Karpas-422 (cell line): ENCODE data around the gene SCAMP3. TPM values are rescaled to one million over a fixed set of nuclear protein-coding genes. Genes with fewer than 3 reads are reported as not detected.

Experiments
- DNase-seq: peaks from one replicate; pipeline ENCODE4 v3.0.0-alpha.2; 2015
- H2AFZ ChIP-seq: fragments of 200-600 bp; sonication (generic); 2 replicates; pipeline ENCODE4 v1.6.1; 2014; ENCODE audit warnings: antibody characterized with exemption, low read length, mixed read lengths
- H3K27ac ChIP-seq: fragments of 200-600 bp; sonication (generic); 2 replicates; pipeline ENCODE4 v1.5.1; 2014; ENCODE audit warnings: mild to moderate bottlenecking, low read length, moderate library complexity
- H3K27me3 ChIP-seq: fragments of 200-600 bp; sonication (generic); 2 replicates; pipeline ENCODE4 v1.6.1; 2014; ENCODE audit warnings: low read length, mixed read lengths
- H3K36me3 ChIP-seq: fragments of 200-600 bp; sonication (generic); 2 replicates; pipeline ENCODE4 v1.6.1; 2014; ENCODE audit warnings: low read length, mixed read lengths; ENCODE audit not compliant: insufficient read depth
- H3K4me1 ChIP-seq: fragments of 200-600 bp; sonication (generic); 2 replicates; pipeline ENCODE4 v1.6.1; 2014; ENCODE audit warnings: mild to moderate bottlenecking, low read length, mixed read lengths
- H3K4me2 ChIP-seq: fragments of 200-600 bp; sonication (generic); 2 replicates; pipeline ENCODE4 v1.6.1; 2014; ENCODE audit warnings: low read length, low read depth, mild to moderate bottlenecking; ENCODE audit not compliant: poor library complexity, severe bottlenecking
- H3K4me3 ChIP-seq: fragments of 200-600 bp; sonication (generic); 2 replicates; pipeline ENCODE4 v1.5.1; 2014; ENCODE audit warnings: mild to moderate bottlenecking, antibody characterized with exemption, low read length, mixed read lengths
- H3K79me2 ChIP-seq: fragments of 200-600 bp; sonication (generic); 2 replicates; pipeline ENCODE4 v1.6.1; 2014; ENCODE audit warnings: mild to moderate bottlenecking, low read length, mixed read lengths
- H3K9ac ChIP-seq: fragments of 200-600 bp; sonication (generic); 2 replicates; pipeline ENCODE4 v1.6.0; 2014; ENCODE audit warnings: low read length
- H3K9me2 ChIP-seq: fragments of 200-600 bp; sonication (generic), shearing (Covaris generic); replicated peaks from 2 replicates; pipeline ENCODE4 v1.6.0; 2014; ENCODE audit warnings: mild to moderate bottlenecking, low read length, moderate library complexity; ENCODE audit not compliant: insufficient read depth
- H3K9me3 ChIP-seq: fragments of 300-700, 200-600 bp; sonication (generic); 2 replicates; pipeline ENCODE4 v1.6.1; 2014; ENCODE audit warnings: low read length, mixed read lengths
- H4K20me1 ChIP-seq: fragments of 200-600 bp; sonication (generic); 2 replicates; pipeline ENCODE4 v1.6.1; 2014; ENCODE audit warnings: mild to moderate bottlenecking, antibody characterized with exemption, low read length, low read depth; ENCODE audit not compliant: insufficient read depth
- total RNA-seq: library from RNA; depleted of rRNA; stranded (reverse); fragments of >200 nt; shearing (Covaris generic); gene quantifications from 2 replicates; pipeline ENCODE4 v1.2.3, GENCODE V29; 2014; ENCODE audit warnings: low replicate concordance; rRNA removed

SCAMP3 gene
- 69.7 and 73.5 TPM in 2 replicates for total RNA-seq

- no peaks in the 10 kb centered on the region for H3K9me3 ChIP-seq
- H3K9me2 ChIP-seq, result no peaks in the 10 kb centered on the region
- H3K4me2 ChIP-seq, result peak within 1 kb of the TSS; percentile 99
- peaks cover 32% of the 10 kb centered on the region; the same call in 1 of the 2 replicates for H3K36me3 ChIP-seq
- peak; percentile 98 for DNase-seq
- H3K9ac ChIP-seq, result peak within 1 kb of the TSS; percentile 96
- peaks cover 18% of the 10 kb centered on the region for H3K79me2 ChIP-seq
- H4K20me1 ChIP-seq, result no peaks in the 10 kb centered on the region
- H3K27me3 ChIP-seq, result no peaks in the 10 kb centered on the region
- peaks cover 21% of the 10 kb centered on the region for H3K4me1 ChIP-seq
- H3K27ac ChIP-seq, result peak within 1 kb of the TSS; percentile 64
- H3K4me3 ChIP-seq, result peak within 1 kb of the TSS; percentile 96
- H2AFZ ChIP-seq, result peak within 1 kb of the TSS; percentile 62; the same call in 1 of the 2 replicates
These were observed at the start of gene SCAMP3 for GRCh38 chr1:155261852-155262673. Gene SCAMP3, minus strand, starts transcription at chr1:155262360. Its CDS starts 209 bp downstream, at chr1:155262151.

GRCh38 chr1:155309423-155310021 is 47.4 kb upstream of the SCAMP3 start:
- DNase-seq, result no peak
- H3K79me2 ChIP-seq, result peaks cover 43% of the 10 kb centered on the region
- H2AFZ ChIP-seq, result no peak overlapping the region
- H4K20me1 ChIP-seq, result no peaks in the 10 kb centered on the region
- peak overlapping the region; percentile 92 for H3K27ac ChIP-seq
- H3K9ac ChIP-seq, result peak overlapping the region; percentile 85
- H3K4me3 ChIP-seq, result peak overlapping the region; percentile 72
- peak overlapping the region; percentile 69 for H3K4me2 ChIP-seq
- peaks cover 23% of the 10 kb centered on the region for H3K36me3 ChIP-seq
- no peaks in the 10 kb centered on the region for H3K9me2 ChIP-seq
- H3K9me3 ChIP-seq, result no peaks in the 10 kb centered on the region
- H3K27me3 ChIP-seq, result no peaks in the 10 kb centered on the region
- peaks cover 28% of the 10 kb centered on the region for H3K4me1 ChIP-seq

- Histone ChIP-seq H3K4me1 (peaks cover 28% of the 10 kb centered on the region), H3K4me3 (peak within 1 kb of the TSS; percentile 72), H3K9ac (peak within 1 kb of the TSS; percentile 85), H3K9me2 (no peaks in the 10 kb centered on the region), H3K9me3 (no peaks in the 10 kb centered on the region), H3K36me3 (peaks cover 23% of the 10 kb centered on the region), H3K27ac (peak within 1 kb of the TSS; percentile 92), H3K27me3 (no peaks in the 10 kb centered on the region), H4K20me1 (no peaks in the 10 kb centered on the region), H3K4me2 (peak within 1 kb of the TSS; percentile 69), H3K79me2 (peaks cover 43% of the 10 kb centered on the region), H2AFZ (no peak within 1 kb of the TSS)
- DNase-seq, result peak; percentile 99
These were observed 46.6 kb upstream of the SCAMP3 start, which contains the start of gene FDPS for GRCh38 chr1:155308493-155309422. Gene FDPS, plus strand, starts transcription at chr1:155308866. Its CDS starts 924 bp downstream, at chr1:155309790.

GRCh38 chr1:155307247-155307740 is 45.1 kb upstream of the SCAMP3 start:
- H4K20me1 ChIP-seq, result no peaks in the 10 kb centered on the region
- no peak overlapping the region for H3K4me2 ChIP-seq
- peaks cover 15% of the 10 kb centered on the region for H3K36me3 ChIP-seq
- peak; percentile 82 for DNase-seq
- no peaks in the 10 kb centered on the region for H3K9me2 ChIP-seq
- peak overlapping the region; percentile 59 for H3K9ac ChIP-seq
- H2AFZ ChIP-seq, result no peak overlapping the region
- H3K27ac ChIP-seq, result peak overlapping the region; percentile 92; the same call in 1 of the 2 replicates
- peaks cover 28% of the 10 kb centered on the region for H3K4me1 ChIP-seq
- H3K4me3 ChIP-seq, result no peak overlapping the region; the same call in 1 of the 2 replicates
- no peaks in the 10 kb centered on the region for H3K27me3 ChIP-seq
- H3K9me3 ChIP-seq, result no peaks in the 10 kb centered on the region
- peaks cover 34% of the 10 kb centered on the region for H3K79me2 ChIP-seq

- H3K36me3 ChIP-seq, result peaks cover 10% of the 10 kb centered on the region
- H2AFZ ChIP-seq, result no peak overlapping the region
- no peak for DNase-seq
- no peaks in the 10 kb centered on the region for H3K9me3 ChIP-seq
- H3K27me3 ChIP-seq, result no peaks in the 10 kb centered on the region
- H3K4me3 ChIP-seq, result no peak overlapping the region
- no peaks in the 10 kb centered on the region for H3K9me2 ChIP-seq
- no peak overlapping the region for H3K27ac ChIP-seq
- no peak overlapping the region for H3K9ac ChIP-seq
- H3K4me1 ChIP-seq, result peaks cover 23% of the 10 kb centered on the region
- peaks cover 23% of the 10 kb centered on the region for H3K79me2 ChIP-seq
- H3K4me2 ChIP-seq, result no peak overlapping the region
- H4K20me1 ChIP-seq, result no peaks in the 10 kb centered on the region
These were observed 43.8 kb upstream of the SCAMP3 start for GRCh38 chr1:155305881-155306391.

- H3K4me2 ChIP-seq, result no peak overlapping the region
- no peak for DNase-seq
- no peak overlapping the region for H2AFZ ChIP-seq
- peaks cover 9% of the 10 kb centered on the region for H3K79me2 ChIP-seq
- H3K36me3 ChIP-seq, result no peaks in the 10 kb centered on the region
- no peaks in the 10 kb centered on the region for H3K9me2 ChIP-seq
- no peak overlapping the region for H3K4me3 ChIP-seq
- no peak overlapping the region for H3K9ac ChIP-seq
- no peaks in the 10 kb centered on the region for H4K20me1 ChIP-seq
- H3K27me3 ChIP-seq, result no peaks in the 10 kb centered on the region
- no peaks in the 10 kb centered on the region for H3K9me3 ChIP-seq
- H3K27ac ChIP-seq, result no peak overlapping the region
- H3K4me1 ChIP-seq, result peaks cover 10% of the 10 kb centered on the region
These were observed 42.5 kb upstream of the SCAMP3 start for GRCh38 chr1:155304558-155305063.

GRCh38 chr1:155301342-155301841 is 39.2 kb upstream of the SCAMP3 start, which contains the start of gene PKLR:
Gene PKLR, minus strand, starts transcription at chr1:155301438. Its CDS starts 43 bp downstream, at chr1:155301395.
- H3K36me3 ChIP-seq, result no peaks in the 10 kb centered on the region
- no peak for DNase-seq
- no peaks in the 10 kb centered on the region for H3K9me2 ChIP-seq
- H3K4me3 ChIP-seq, result no peak within 1 kb of the TSS
- peaks cover 2% of the 10 kb centered on the region; the same call in 1 of the 2 replicates for H3K4me1 ChIP-seq
- no peak within 1 kb of the TSS for H3K27ac ChIP-seq
- H3K4me2 ChIP-seq, result no peak within 1 kb of the TSS
- no peaks in the 10 kb centered on the region for H3K9me3 ChIP-seq
- no peaks in the 10 kb centered on the region for H4K20me1 ChIP-seq
- H2AFZ ChIP-seq, result no peak within 1 kb of the TSS
- no peak within 1 kb of the TSS for H3K9ac ChIP-seq
- no peaks in the 10 kb centered on the region for H3K79me2 ChIP-seq
- no peaks in the 10 kb centered on the region for H3K27me3 ChIP-seq
